AG04449 (cell line): ENCODE data around the gene NCCRP1.

Source experiments
- CTCF ChIA-PET: fragments of 350-600 bp; formaldehyde crosslinking; extraction: SDS; loops from one replicate; lab custom pipeline; 2021; ENCODE audit warnings: antibody characterized with exemption; lab: Yijun Ruan, JAX
- POLR2A ChIA-PET: fragments of 400-600, 350-600 bp; formaldehyde crosslinking; extraction: SDS; loops from one replicate; lab custom pipeline; 2020; ENCODE audit warnings: antibody characterized with exemption, inconsistent platforms; lab: Yijun Ruan, JAX
- DNase-seq: peaks from one replicate; pipeline ENCODE4 v3.0.0-alpha.2; 2010; ENCODE audit warnings: low read depth, low spot score
- H3K4me3 ChIP-seq: 2 replicates; pipeline ENCODE4 v1.5.1; 2011; ENCODE audit warnings: low read depth, mild to moderate bottlenecking, control low read depth, low read length
- TF ChIP-seq, protein P1 (sequence below): IDR thresholded peaks from one replicate; pipeline ENCODE4 v1.5.1; 2011; ENCODE audit warnings: mild to moderate bottlenecking, moderate library complexity, low read length, control low read depth, inconsistent platforms; ENCODE audit not compliant: insufficient read depth; ENCODE audit errors: missing control alignments

Gene NCCRP1

GRCh38 chr19:39152066-39152465 lies 44.7 kb upstream of the NCCRP1 start:
- no peak overlapping the region for H3K4me3 ChIP-seq
- ChIA-PET CTCF (interaction anchor here (1.1 to 2.8 kb wide), 3 partner anchors 30 to 175 kb away, joined by 3 to 9 read pairs (median 3); no protein-coding TSS in a partner anchor), POLR2A (no interaction called here)
- TF ChIP-seq, protein P1, sequence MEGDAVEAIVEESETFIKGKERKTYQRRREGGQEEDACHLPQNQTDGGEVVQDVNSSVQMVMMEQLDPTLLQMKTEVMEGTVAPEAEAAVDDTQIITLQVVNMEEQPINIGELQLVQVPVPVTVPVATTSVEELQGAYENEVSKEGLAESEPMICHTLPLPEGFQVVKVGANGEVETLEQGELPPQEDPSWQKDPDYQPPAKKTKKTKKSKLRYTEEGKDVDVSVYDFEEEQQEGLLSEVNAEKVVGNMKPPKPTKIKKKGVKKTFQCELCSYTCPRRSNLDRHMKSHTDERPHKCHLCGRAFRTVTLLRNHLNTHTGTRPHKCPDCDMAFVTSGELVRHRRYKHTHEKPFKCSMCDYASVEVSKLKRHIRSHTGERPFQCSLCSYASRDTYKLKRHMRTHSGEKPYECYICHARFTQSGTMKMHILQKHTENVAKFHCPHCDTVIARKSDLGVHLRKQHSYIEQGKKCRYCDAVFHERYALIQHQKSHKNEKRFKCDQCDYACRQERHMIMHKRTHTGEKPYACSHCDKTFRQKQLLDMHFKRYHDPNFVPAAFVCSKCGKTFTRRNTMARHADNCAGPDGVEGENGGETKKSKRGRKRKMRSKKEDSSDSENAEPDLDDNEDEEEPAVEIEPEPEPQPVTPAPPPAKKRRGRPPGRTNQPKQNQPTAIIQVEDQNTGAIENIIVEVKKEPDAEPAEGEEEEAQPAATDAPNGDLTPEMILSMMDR: no peak
- DNase-seq: no peak

GRCh38 chr19:39154100-39154628 lies 42.6 kb upstream of the NCCRP1 start:
- no peak for DNase-seq
- CTCF ChIA-PET: interaction anchor here (0.7 to 2.8 kb wide), 3 partner anchors 33 to 79 kb away, joined by 3 to 9 read pairs (median 3); no protein-coding TSS in a partner anchor
- TF ChIP-seq, protein P1: no peak
- H3K4me3 ChIP-seq: no peak overlapping the region
- POLR2A ChIA-PET: no interaction called here

GRCh38 chr19:39154629-39155100 lies 42.1 kb upstream of the NCCRP1 start:
- CTCF ChIA-PET: interaction anchor here (0.7 to 2.8 kb wide), 3 partner anchors 33 to 78 kb away, joined by 3 to 9 read pairs (median 3); no protein-coding TSS in a partner anchor
- no peak overlapping the region for H3K4me3 ChIP-seq
- POLR2A ChIA-PET: no interaction called here
- DNase-seq: no peak
- TF ChIP-seq, protein P1: no peak

DNA sequence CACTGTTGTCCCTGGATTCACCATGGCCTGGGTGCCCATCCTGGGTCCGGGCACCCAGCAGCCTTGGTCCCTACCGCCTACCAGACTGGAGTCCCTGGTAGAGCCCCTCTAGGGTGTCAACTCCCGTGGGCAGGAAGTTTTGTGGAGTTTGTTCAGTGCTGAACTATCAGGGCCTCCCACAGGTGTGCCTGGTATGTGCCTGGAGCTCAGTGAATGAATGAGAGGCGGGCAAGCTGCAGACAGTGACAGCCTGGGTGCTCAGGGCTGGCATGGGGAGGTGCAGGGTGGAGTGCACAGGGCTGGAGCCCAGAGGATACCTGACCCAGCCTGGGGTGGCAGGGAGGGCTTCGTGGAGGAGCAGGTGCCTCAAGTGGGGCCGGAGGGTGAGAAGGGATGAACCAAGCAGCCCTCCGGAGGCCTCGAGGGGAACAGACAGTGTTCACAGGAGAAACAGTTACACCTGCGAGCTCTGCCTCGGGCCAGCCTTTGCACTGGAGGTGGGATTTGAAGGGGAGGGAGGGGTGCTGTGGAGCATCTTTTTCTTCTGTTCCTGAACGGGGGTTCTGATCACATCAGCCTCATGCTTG lies 41.6 kb upstream of the NCCRP1 start:
- TF ChIP-seq, protein P1: no peak
- ChIA-PET CTCF (interaction anchor here (1.0 kb wide), 1 partner anchor 45 kb away, joined by 3 read pairs; no protein-coding TSS in a partner anchor), POLR2A (no interaction called here)
- H3K4me3 ChIP-seq: no peak overlapping the region
- no peak for DNase-seq

GRCh38 chr19:39155741-39156140 lies 41.0 kb upstream of the NCCRP1 start:
- POLR2A ChIA-PET: no interaction called here
- TF ChIP-seq, protein P1: no peak
- no peak for DNase-seq
- CTCF ChIA-PET: no interaction called here
- H3K4me3 ChIP-seq: no peak overlapping the region

GRCh38 chr19:39156326-39157230 lies 40.2 kb upstream of the NCCRP1 start:
- ChIA-PET POLR2A (no interaction called here), CTCF (interaction anchor here (0.7 kb wide), 1 partner anchor 11 kb away, joined by 3 read pairs; no protein-coding TSS in a partner anchor)
- no peak overlapping the region for H3K4me3 ChIP-seq
- DNase-seq: no peak
- TF ChIP-seq, protein P1: no peak
